ENCODE data around the gene MBD2.
A peak's percentile ranks its signal among the peaks of the same experiment; 100 is the strongest.
"Not testable (repeated sequence)": the region's sequence is repeated elsewhere in the genome, so short reads cannot be mapped to it uniquely, and the experiment has no call there.

MBD2 gene

GRCh38 chr18:54141041-54141608 is 83.3 kb downstream of the MBD2 start:
- DNase-seq = no peak

DNA sequence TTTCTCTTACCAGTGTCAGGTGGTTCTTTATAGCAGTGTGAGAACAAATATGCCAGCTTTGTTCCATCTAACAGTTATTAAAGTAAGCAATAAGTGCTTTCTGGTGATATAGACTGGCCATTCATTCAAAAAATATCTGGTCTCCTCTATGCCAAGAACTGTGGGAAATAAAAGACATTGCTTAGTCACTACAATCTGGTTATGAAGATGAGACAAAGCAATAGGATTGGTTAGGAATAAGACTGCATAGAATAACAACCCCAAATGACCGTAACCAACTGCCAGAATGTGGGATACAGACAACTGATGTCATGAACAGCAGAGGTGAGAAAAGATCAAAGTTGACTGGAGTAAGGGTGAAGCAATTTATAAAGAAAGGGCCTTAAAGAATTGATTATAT is 83.8 kb downstream of the MBD2 start:
- DNase-seq = no peak

- DNase-seq = no peak
These were observed 89.3 kb downstream of the MBD2 start for GRCh38 chr18:54135216-54135615.

DNA sequence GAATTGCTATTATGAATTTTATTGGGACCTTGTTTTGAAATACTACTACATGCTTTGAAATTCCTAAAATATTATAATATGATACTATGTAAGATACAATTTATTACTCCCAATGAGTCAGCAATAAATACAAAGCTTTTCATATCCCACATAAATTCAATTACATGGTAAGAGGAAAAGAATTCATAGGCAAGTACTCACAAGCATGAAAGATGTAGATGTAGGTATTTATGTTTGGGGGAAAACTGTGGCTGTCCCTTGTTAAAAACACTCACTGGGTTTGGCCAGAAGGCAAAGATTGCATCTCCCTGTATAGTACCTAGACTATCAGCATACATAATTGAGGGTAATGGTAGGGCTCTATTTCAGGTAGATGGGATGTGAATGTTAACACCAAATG is 90.4 kb downstream of the MBD2 start:
- DNase-seq = no peak

DNA sequence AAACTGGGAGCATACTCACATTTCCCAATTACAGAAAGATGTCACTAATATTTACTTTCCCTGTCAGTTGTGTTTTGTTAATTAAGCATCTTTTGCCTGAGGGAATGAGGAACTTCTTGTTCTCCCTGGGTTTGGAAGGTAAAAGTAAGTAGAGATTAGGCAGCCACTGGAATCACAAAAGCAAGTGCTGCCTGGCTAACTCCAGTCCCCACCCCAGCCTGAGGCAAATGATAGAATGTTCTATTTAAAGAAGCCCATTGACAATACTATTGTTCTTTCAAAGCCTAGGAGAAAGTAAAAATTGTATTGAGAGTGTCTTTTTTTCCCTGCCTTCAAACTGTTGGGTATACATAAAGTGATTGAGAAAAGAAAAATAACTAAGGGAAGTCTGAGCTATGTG is 93.8 kb downstream of the MBD2 start:
- no peak for DNase-seq

DNA sequence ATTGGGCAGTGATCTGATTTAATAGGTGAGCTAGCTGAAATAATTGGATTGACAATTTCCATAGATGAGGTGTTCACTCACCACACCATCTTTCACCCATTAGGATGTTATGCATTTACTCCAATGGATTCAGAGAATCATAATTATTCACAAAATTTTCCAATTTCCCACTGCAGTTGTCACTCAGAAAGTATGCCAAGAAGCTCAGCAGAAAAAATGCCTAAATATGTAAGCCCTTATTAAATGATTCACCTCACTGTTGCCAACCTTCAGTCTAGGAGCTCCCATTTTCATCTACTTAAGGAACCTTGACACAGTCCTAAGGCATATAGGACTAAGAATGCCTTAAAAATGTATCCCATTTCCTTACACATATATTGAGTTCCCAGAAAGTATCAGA is 94.3 kb downstream of the MBD2 start:
- DNase-seq = no peak

- no peak for DNase-seq
These were observed 94.9 kb downstream of the MBD2 start for GRCh38 chr18:54129448-54130067.

DNA sequence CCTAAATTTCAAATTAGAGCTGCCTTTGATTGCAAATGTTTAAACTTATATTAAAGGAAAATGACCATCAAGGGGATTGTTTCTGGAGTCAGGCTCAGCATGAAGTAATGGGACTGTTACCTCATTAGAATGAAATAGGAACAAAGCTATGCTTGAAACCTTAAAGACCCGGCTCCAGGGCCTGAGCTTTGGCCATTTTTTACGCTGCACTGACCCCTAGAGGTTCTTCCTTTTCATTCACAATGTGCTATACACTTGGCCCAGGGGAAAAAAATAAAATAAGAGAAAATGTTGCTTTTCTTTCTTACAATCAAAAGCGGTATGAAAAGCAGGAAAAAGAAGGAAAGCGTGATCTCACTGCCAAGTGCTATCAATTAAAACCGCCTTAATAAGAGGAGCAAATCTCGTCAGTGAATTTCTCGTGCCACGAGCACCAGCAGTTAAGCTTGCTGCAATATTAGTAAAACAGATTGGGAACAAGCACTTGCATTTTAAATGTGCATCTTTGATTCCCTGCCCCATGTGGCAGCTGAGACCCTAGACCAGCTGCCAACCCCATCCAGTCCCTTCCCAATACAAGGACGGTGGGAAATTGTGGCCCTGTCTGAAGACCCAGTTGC is 96.6 kb downstream of the MBD2 start:
- peak in 1 of 2 experiments; percentile 5 for DNase-seq

GRCh38 chr18:54125429-54125828 is 99.0 kb downstream of the MBD2 start:
- DNase-seq = no peak

DNA sequence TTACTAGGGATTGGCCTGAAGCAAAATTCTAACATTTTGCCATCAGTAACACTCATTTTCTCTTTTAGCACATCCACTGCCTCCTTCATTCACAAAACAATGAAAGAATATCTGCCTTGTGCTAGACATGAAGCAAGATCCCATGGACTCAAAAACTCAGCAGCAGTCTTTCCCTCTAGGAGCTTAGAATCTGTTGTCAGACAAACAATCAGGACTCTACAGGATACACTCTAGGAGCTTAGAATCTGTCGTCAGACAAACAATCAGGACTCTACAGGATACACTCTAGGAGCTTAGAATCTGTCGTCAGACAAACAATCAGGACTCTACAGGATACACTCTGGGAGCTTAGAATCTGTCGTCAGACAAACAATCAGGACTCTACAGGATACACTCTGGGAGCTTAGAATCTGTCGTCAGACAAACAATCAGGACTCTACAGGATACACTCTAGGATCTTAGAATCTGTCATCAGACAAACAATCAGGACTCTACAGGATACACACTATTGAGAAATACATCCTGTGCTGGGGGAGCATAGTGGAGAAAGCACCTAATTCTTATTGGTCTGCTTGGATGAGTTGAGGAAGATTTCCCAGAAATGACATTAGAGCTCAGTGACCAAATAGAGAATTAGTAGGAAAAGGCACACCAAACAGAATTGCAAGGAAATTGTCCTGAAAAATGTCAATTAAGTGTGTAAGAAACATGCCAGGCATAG is 100.6 kb downstream of the MBD2 start:
- DNase-seq = not testable (repeated sequence)

DNA sequence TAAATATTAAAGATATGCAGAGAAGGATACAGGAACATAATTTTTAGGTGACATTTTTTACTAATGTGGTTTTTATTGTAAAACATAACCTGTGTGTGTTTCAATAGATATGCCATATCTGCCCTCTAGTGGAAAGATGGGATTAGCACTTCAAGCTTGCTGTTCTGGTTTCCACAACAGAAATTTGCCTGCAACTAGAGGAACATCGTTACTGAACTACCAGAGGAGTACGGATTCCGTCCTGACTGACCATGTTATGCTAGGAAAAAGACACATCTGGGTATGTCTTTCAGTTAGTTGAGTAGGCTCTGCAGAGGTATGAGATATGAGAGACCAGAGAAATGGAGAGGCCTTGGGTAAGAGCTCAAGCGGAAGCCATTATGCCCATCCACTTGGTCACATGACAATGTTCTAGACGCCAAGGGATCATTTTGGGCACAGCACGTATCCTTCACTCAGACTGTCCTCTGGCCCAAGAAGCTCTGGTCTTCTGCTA is 104.9 kb downstream of the MBD2 start:
- peak in 1 of 2 experiments; percentile 1 for DNase-seq

- DNase-seq = no peak
These were observed 106.4 kb downstream of the MBD2 start for GRCh38 chr18:54117853-54118773.

GRCh38 chr18:54116541-54117257 is 107.8 kb downstream of the MBD2 start:
- DNase-seq = no peak

- DNase-seq = no peak
These were observed 112.1 kb downstream of the MBD2 start for GRCh38 chr18:54112356-54112755.

DNA sequence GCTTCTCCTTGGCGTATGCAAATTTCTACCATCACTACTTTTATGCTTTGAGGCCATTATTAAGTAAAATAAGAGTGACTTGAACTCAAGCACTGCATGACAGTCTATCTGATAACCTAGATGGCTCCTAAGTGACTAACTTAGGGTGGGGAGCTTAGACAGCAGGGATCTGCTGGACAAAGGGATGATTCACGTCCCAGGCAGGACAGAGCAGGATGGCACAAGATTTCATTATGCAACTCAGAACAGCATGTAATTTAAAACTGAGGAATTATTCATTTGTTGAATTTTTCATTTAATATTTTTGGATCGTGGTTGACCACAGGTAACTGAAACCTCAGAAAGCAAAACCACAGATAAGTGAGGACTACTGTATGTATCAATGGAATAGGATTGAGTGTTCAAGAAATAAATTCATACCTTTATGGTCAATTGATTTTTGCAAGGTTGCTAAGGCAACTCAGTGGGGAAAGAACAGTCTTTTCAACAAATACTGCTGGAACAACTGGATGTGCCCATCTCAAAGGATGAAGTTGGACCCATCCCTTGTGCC is 115.3 kb downstream of the MBD2 start:
- no peak for DNase-seq

DNA sequence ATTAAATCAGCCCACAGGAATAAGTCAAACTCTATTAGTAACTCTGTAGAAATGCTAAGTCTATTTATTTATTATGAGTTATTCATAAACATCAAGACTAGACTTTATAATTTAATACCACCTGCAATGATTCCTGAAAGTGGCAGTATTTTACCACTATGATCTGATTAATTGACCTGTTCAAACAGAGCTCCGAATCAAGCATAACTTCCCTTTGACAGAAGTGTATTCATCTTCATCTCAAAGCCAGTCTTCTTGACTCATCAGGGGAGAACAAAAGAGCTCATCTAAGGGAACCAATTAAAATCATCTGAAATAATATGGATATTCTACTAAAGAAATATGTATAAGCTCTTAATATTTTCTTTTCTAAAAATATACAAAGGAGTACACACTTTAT is 122.3 kb downstream of the MBD2 start:
- no peak for DNase-seq

Measured in NCI-H187 (cell line).